OCI-LY3 (cell line): ENCODE data around the gene GABRB3.

Experiments
- H2AFZ ChIP-seq: fragments of 200-600, 300-600 bp; shearing (Covaris generic); 2 replicates; pipeline ENCODE4 v1.6.0; 2014; ENCODE audit warnings: antibody characterized with exemption, low read depth, low read length
- H3K27ac ChIP-seq: fragments of 200-600, 300-600 bp; sonication (generic); 2 replicates; pipeline ENCODE4 v1.5.1; 2014; ENCODE audit warnings: mild to moderate bottlenecking, low read length, moderate library complexity, mixed read lengths
- H3K27me3 ChIP-seq: fragments of 200-600, 300-600 bp; sonication (generic); 2 replicates; pipeline ENCODE4 v1.6.1; 2014; ENCODE audit warnings: low read depth, low read length, mixed read lengths
- H3K36me3 ChIP-seq: fragments of 200-600, 300-600 bp; sonication (generic); replicated peaks from 2 replicates; pipeline ENCODE3; 2014; ENCODE audit warnings: low read depth, low read length, mixed read lengths
- H3K4me1 ChIP-seq: fragments of 300-600, 200-600 bp; sonication (generic); 2 replicates; pipeline ENCODE4 v1.6.1; 2014; ENCODE audit warnings: low read length, mixed read lengths
- H3K4me2 ChIP-seq: fragments of 200-600, 300-600 bp; sonication (generic); 2 replicates; pipeline ENCODE4 v1.6.1; 2014; ENCODE audit warnings: low read length, mixed read lengths
- H3K4me3 ChIP-seq: fragments of 300-600, 200-600 bp; sonication (generic); 2 replicates; pipeline ENCODE4 v1.5.1; 2014; ENCODE audit warnings: antibody characterized with exemption, mild to moderate bottlenecking, low read length, moderate library complexity
- H3K79me2 ChIP-seq: fragments of 300-600, 200-600 bp; shearing (Covaris generic); 2 replicates; pipeline ENCODE4 v1.6.1; 2014; ENCODE audit warnings: mild to moderate bottlenecking, low read length, mixed read lengths
- H3K9ac ChIP-seq: fragments of 300-600, 200-600 bp; shearing (Covaris generic); 2 replicates; pipeline ENCODE4 v1.6.0; 2014; ENCODE audit warnings: mild to moderate bottlenecking, low read length, moderate library complexity
- H3K9me3 ChIP-seq: fragments of 200-600, 300-600 bp; shearing (Covaris generic); 2 replicates; pipeline ENCODE4 v1.6.1; 2014; ENCODE audit warnings: low read length, mixed read lengths; ENCODE audit not compliant: insufficient read depth
- H4K20me1 ChIP-seq: fragments of 200-600, 300-600 bp; sonication (generic); 2 replicates; pipeline ENCODE4 v1.6.1; 2016; ENCODE audit warnings: low read length, mixed read lengths; ENCODE audit not compliant: insufficient read depth
- EZH2phosphoT487 ChIP-seq: fragments of 200-600 bp; shearing (Covaris generic); IDR thresholded peaks from 2 replicates; pipeline ENCODE4 v1.6.1; 2018; ENCODE audit warnings: antibody characterized with exemption, mixed run types, low read depth
- TF ChIP-seq, protein P1 (sequence below): fragments of 200-600, 300-600 bp; sonication (generic); IDR thresholded peaks from 2 replicates; pipeline ENCODE4 v1.5.1; 2014; ENCODE audit warnings: antibody characterized with exemption, low read length, low read depth

The GABRB3 gene

DNA sequence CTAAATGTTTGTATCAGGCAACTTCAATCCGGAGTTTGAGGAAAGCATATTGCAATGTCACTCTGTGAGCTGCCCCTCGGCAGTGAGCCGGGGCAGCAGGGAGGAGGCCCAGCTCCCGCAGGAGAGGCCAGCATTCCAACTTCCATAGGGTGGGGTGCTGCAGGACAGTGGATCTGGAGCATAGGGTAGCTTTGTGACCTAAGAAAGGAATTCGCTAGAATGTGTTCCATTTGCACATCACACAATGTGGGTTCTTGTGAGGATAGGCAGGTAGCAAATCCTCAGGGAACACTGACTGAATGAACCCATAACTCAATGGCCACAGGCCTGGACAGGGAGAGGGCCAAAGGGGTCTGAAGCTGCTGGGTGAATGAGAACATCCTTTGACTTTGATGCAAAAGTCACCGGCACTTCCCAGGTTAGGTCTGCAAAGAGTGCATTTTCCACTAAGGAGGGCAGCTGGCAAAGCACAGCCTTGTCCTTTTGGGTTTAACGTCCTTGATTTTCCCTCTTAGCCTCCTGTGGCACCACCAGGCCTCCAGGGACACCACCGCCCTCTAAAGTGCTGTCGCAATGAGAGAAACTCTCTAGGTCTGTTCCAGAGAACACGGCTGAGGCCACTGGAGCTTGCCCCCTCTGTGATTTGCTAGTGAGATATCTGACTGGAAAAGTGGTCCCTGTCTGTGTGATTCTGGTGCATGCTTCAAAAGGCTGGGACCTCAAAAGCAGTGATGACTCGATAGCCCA, 36.2 kb downstream of the GABRB3 start:
- no peak overlapping the region for H3K4me3 ChIP-seq
- no peaks in the 10 kb centered on the region for H3K9me3 ChIP-seq
- no peak for TF ChIP-seq EZH2phosphoT487
- TF ChIP-seq, protein P1, sequence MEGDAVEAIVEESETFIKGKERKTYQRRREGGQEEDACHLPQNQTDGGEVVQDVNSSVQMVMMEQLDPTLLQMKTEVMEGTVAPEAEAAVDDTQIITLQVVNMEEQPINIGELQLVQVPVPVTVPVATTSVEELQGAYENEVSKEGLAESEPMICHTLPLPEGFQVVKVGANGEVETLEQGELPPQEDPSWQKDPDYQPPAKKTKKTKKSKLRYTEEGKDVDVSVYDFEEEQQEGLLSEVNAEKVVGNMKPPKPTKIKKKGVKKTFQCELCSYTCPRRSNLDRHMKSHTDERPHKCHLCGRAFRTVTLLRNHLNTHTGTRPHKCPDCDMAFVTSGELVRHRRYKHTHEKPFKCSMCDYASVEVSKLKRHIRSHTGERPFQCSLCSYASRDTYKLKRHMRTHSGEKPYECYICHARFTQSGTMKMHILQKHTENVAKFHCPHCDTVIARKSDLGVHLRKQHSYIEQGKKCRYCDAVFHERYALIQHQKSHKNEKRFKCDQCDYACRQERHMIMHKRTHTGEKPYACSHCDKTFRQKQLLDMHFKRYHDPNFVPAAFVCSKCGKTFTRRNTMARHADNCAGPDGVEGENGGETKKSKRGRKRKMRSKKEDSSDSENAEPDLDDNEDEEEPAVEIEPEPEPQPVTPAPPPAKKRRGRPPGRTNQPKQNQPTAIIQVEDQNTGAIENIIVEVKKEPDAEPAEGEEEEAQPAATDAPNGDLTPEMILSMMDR = no peak
- no peak overlapping the region for H3K9ac ChIP-seq
- H3K79me2 ChIP-seq = no peaks in the 10 kb centered on the region
- H2AFZ ChIP-seq = no peak overlapping the region
- no peaks in the 10 kb centered on the region for H3K36me3 ChIP-seq
- no peak overlapping the region for H3K4me2 ChIP-seq
- no peak overlapping the region for H3K27ac ChIP-seq
- H4K20me1 ChIP-seq = no peaks in the 10 kb centered on the region
- H3K27me3 ChIP-seq = no peaks in the 10 kb centered on the region
- H3K4me1 ChIP-seq = no peaks in the 10 kb centered on the region

DNA sequence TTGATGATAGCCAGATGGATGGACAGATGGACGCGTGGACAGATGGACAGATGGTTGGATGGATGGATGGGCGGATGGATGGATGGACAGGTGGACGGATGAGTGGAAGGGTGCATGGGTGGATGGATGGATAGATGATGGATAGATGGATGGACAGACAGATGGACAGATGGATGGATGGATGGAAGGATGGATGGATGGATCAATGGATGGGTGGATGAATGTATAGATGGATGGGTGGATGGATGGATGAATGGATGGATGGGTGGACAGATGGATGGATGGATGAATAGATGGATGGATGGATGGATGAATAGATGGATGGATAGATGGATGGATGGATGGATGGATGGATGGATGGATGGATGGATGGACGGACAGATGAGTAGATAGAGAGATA, 40.9 kb downstream of the GABRB3 start:
- Histone ChIP-seq H3K4me1 (no peaks in the 10 kb centered on the region), H3K36me3 (no peaks in the 10 kb centered on the region), H3K4me2 (no peak overlapping the region), H3K79me2 (no peaks in the 10 kb centered on the region), H3K27me3 (no peaks in the 10 kb centered on the region), H2AFZ (no peak overlapping the region), H3K9me3 (no peaks in the 10 kb centered on the region), H4K20me1 (no peaks in the 10 kb centered on the region), H3K9ac (no peak overlapping the region), H3K27ac (no peak overlapping the region), H3K4me3 (no peak overlapping the region)
- TF ChIP-seq, protein P1 = no peak
- TF ChIP-seq EZH2phosphoT487 = no peak

DNA sequence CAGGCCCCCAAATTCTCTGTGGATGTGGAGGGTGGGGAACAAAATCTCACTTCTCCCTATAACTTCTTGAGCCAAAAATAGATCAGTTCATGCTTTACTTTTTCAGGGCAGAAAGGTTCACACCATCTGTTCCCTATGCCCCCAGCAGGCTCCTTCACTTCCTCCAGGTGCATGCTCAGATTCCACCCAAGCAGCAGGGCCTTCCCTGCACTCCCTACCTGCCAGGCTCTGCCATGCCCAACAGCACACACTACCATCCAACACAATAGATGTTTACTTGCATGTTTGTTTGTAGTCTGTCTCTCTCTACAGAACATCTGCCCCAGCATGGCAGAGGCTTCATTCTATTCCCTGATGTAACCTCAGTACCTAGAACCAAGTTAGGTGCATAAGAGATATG, 43.3 kb downstream of the GABRB3 start:
- H3K4me2 ChIP-seq = no peak overlapping the region

DNA sequence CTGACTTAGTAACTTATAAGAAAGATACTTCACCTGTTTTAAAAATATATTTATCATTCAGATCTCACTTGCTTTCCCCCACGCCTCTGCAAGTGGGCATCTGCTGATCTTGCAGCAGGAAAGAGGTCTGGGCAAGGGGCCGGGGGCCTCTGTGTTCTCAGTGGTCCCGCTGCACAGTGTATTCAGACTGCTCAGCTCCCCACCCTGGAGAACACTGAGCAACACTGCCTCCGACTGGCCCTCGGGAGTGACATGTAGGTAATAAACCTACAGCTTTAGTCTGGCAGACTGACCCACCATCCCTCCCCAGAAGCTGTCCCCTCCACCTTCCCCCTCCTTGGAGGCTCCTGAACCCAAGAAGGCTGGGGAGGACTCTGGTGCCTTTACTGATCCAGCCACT, 43.8 kb downstream of the GABRB3 start:
- H3K4me3 ChIP-seq = no peak overlapping the region
- H3K36me3 ChIP-seq = no peaks in the 10 kb centered on the region
- no peaks in the 10 kb centered on the region for H4K20me1 ChIP-seq
- no peaks in the 10 kb centered on the region for H3K9me3 ChIP-seq
- H3K27me3 ChIP-seq = no peaks in the 10 kb centered on the region
- no peak overlapping the region for H3K9ac ChIP-seq
- no peaks in the 10 kb centered on the region for H3K79me2 ChIP-seq
- H2AFZ ChIP-seq = no peak overlapping the region
- H3K4me1 ChIP-seq = no peaks in the 10 kb centered on the region
- no peak overlapping the region for H3K4me2 ChIP-seq
- no peak overlapping the region for H3K27ac ChIP-seq
- TF ChIP-seq EZH2phosphoT487 = no peak
- TF ChIP-seq, protein P1 = no peak

More for the DNA sequence above, 43.3 kb downstream of the GABRB3 start:
- H3K27ac ChIP-seq = no peak overlapping the region
- no peaks in the 10 kb centered on the region for H3K4me1 ChIP-seq
- no peak overlapping the region for H3K4me3 ChIP-seq
- H3K79me2 ChIP-seq = no peaks in the 10 kb centered on the region
- no peak overlapping the region for H2AFZ ChIP-seq
- H4K20me1 ChIP-seq = no peaks in the 10 kb centered on the region
- no peak overlapping the region for H3K9ac ChIP-seq
- TF ChIP-seq EZH2phosphoT487 = no peak
- TF ChIP-seq, protein P1 = no peak
- H3K27me3 ChIP-seq = no peaks in the 10 kb centered on the region
- H3K9me3 ChIP-seq = no peaks in the 10 kb centered on the region
- no peaks in the 10 kb centered on the region for H3K36me3 ChIP-seq
